Gastrocnemius medialis (tissue), 4 donors: Measurements from ENCODE around the gene SRP68. TPM values are rescaled to one million over a fixed set of nuclear protein-coding genes. Genes with fewer than 3 reads are reported as not detected.

ENCODE experiments used
- ATAC-seq, 2 donors: fragments of 150-250 bp; one replicate each; pipeline ENCODE4 v1.9.1; 2016
- DNase-seq, 2 donors: peaks; one replicate each; pipeline ENCODE4 v3.0.0-alpha.2; 2019
- H3K27ac ChIP-seq, 4 donors: fragments of 200-600 bp; sonication (generic); 1 replicate in 1 of 4; 2 replicates in 3 of 4; pipeline ENCODE4 v1.5.1; 2016 to 2018; ENCODE audit warnings: mild to moderate bottlenecking in 2 of 4, moderate library complexity in 1 of 4
- H3K27me3 ChIP-seq, 3 donors: fragments of 200-600 bp; sonication (generic) in 2 of 3; 1 replicate in 1 of 3; 2 replicates in 2 of 3; pipeline versions ENCODE4 v1.5.1 to v1.6.0; 2016 to 2019; ENCODE audit warnings: mild to moderate bottlenecking in 1 of 3, moderate library complexity in 1 of 3
- H3K36me3 ChIP-seq, 2 donors: fragments of 200-600 bp; sonication (generic) in 1 of 2; one replicate each; pipeline ENCODE4 v1.5.1; 2017 to 2018
- H3K4me1 ChIP-seq, 2 donors: fragments of 200-600 bp; sonication (generic) in 1 of 2; one replicate each; pipeline ENCODE4 v1.5.1; 2016 to 2017; ENCODE audit warnings: mild to moderate bottlenecking in 2 of 2
- H3K4me3 ChIP-seq, 4 donors: fragments of 200-600 bp; sonication (generic) in 3 of 4; 1 replicate in 1 of 4; 2 replicates in 3 of 4; pipeline ENCODE4 v1.5.1; 2016 to 2019; ENCODE audit warnings: mild to moderate bottlenecking in 2 of 4
- H3K9me3 ChIP-seq, 3 donors: fragments of 200-600 bp; sonication (generic) in 2 of 3; 1 replicate in 1 of 3; 2 replicates in 2 of 3; pipeline ENCODE4 v1.5.1; 2016 to 2019
- POLR2A ChIP-seq, 2 donors: fragments of 450-650 bp; IDR thresholded peaks; one replicate each; pipeline ENCODE4 v1.6.1; 2017; ENCODE audit warnings: antibody characterized with exemption in 2 of 2, mild to moderate bottlenecking in 2 of 2, moderate library complexity in 2 of 2
- in situ Hi-C, 4 donors: fragments of 200-750 bp; cut with MboI; loops; one replicate each; pipeline versions ENCODE4 v1.15.0 to v1.8.0; 2017; ENCODE audit warnings: low sequenced_read_pairs in 4 of 4
- intact Hi-C: fragments of 100-400 bp; cut with DNase I; formaldehyde crosslinking; loops from one replicate; pipeline ENCODE4 v1.15.1; 2023; ENCODE audit warnings: low total_unique reads
- total RNA-seq, 4 donors: library from RNA; depleted of rRNA; stranded (reverse); fragments of >200 nt; gene quantifications; one replicate each; pipeline versions ENCODE4 v1.1.0 to v1.2.3, GENCODE V29; 2016
- TF ChIP-seq, protein P1 (sequence below), 5 experiments: fragments of 450-650 bp in 3 of 5; fragments of 200-600 bp in 2 of 5; sonication (generic) in 2 of 5; IDR thresholded peaks in 4 of 5; conservative IDR thresholded peaks in 1 of 5; 1 replicate in 4 of 5; 2 replicates in 1 of 5; pipeline ENCODE4 v1.5.1; 2016 to 2019; ENCODE audit warnings: antibody characterized with exemption in 5 of 5, mild to moderate bottlenecking in 3 of 5, moderate library complexity in 3 of 5

Gene SRP68
- total RNA-seq, 4 donors from 2014 or later, result 33.0 to 76.7 (median 66.7) TPM

DNA sequence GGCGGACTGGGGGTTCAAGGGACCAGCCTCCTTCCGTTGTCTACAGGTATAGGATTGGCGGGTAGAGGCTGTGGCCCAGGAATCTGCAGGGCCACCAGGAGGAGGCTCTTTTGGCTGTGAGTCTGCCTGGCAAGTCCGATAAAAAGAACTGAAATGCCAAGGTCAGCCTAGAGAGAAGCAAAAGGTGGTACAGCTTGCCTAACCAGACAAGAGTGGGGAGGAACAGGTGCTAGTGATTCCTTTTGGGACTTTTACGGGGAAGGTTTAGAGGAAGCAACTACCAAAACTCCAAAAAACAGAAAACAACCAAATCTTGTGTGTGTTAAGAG, 39.6 kb downstream of the SRP68 start:
- no peaks in the 10 kb centered on the region for H3K9me3 ChIP-seq
- DNase-seq (no peak), ATAC-seq (no peak)
- no peak overlapping the region for H3K4me3 ChIP-seq
- in situ Hi-C loops, result no loop called here
- no peak overlapping the region for H3K27ac ChIP-seq
- no peak for TF ChIP-seq POLR2A (IDR thresholded peaks at IDR 0.05)
- TF ChIP-seq, protein P1, sequence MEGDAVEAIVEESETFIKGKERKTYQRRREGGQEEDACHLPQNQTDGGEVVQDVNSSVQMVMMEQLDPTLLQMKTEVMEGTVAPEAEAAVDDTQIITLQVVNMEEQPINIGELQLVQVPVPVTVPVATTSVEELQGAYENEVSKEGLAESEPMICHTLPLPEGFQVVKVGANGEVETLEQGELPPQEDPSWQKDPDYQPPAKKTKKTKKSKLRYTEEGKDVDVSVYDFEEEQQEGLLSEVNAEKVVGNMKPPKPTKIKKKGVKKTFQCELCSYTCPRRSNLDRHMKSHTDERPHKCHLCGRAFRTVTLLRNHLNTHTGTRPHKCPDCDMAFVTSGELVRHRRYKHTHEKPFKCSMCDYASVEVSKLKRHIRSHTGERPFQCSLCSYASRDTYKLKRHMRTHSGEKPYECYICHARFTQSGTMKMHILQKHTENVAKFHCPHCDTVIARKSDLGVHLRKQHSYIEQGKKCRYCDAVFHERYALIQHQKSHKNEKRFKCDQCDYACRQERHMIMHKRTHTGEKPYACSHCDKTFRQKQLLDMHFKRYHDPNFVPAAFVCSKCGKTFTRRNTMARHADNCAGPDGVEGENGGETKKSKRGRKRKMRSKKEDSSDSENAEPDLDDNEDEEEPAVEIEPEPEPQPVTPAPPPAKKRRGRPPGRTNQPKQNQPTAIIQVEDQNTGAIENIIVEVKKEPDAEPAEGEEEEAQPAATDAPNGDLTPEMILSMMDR (IDR thresholded peaks at IDR 0.05 in 4 of 5, conservative IDR thresholded peaks at IDR 0.05 in 1 of 5), result no peak
- no peaks in the 10 kb centered on the region for H3K27me3 ChIP-seq
- intact Hi-C loops, result no loop called here
- H3K36me3 ChIP-seq, result peaks cover 0 to under 1% of the 10 kb centered on the region in 2 donors
- no peaks in the 10 kb centered on the region for H3K4me1 ChIP-seq

DNA sequence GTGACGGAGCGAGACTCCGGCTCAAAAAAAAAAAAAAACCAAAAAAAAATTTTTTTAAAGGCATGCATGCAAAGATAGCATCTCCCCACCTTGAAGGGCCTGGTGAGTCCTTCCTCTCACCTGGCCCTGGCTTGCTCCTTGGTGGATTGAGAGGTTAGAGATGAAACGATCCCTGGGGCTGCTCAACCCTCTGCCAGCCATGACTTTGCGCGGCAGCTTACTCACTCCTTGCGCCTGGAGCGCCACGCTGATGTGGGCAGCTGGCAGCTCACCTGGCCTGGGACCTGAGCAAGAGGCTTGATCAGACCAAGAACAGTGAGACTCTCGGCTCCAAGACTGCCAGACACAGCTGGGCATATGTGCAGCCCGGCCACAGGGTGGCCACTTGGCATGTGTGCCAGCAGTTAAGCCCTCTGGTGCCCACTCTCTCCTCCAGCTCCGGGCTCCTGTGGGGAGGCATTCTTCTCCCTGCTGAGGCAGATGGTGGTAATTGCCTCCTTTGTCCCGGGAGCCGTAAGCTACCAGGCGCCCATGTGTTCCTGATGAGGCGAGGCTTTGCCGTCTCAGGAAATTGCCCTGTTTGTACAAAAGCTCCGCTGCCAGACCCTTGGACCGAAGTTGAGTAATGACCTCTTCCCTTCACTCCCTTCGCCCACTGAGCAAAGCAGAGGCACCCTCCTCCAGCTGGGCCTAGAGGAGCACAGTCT, 40.1 kb downstream of the SRP68 start:
- TF ChIP-seq, protein P1 (IDR thresholded peaks at IDR 0.05 in 4 of 5, conservative IDR thresholded peaks at IDR 0.05 in 1 of 5), result no peak
- TF ChIP-seq POLR2A (IDR thresholded peaks at IDR 0.05), result no peak
- H3K27ac ChIP-seq, result no peak overlapping the region
- no peaks in the 10 kb centered on the region for H3K27me3 ChIP-seq
- no peak for DNase-seq
- H3K9me3 ChIP-seq, result no peaks in the 10 kb centered on the region
- no peaks in the 10 kb centered on the region for H3K4me1 ChIP-seq
- no peaks in the 10 kb centered on the region for H3K36me3 ChIP-seq
- no peak for ATAC-seq
- in situ Hi-C loops, result no loop called here
- intact Hi-C loops, result no loop called here
- H3K4me3 ChIP-seq, result no peak overlapping the region

DNA sequence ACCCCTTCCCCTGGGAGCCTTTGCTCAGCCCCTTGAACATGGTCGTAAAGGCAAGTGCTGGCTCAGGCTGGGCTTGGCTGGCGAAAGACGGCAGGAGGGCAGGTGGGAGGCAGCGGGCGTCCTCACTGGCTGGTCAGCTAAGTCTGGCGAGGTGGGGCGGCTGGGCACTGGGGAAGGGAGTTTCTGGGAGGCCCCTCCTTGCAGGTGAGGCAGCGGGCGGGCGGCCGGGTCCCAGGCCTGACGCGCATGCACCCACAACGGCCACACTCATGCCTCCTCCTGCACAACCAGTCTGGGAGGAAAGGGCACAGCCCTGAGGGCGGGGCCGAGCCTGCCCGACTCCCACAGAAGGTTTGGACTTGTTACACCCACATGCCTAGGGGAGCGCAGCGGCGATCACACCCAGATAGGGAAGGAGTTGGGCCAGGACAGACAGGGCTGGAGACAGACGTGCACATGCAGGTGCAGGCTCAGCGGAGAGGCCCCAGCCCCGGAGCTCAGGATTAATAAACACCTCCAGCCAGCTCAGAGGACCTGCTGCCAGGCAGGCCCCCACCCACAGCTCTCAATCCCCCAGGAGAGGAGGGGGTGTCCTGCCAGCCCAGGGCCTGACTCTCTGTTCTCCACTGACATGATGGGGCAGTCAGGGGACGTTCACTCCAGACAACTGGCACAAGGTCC, 45.0 kb downstream of the SRP68 start, which contains the start of gene EVPL:
TSS of gene EVPL (minus strand) at position 148 of the 681 bp plus-strand sequence. CDS start at position 40, 108 bp downstream.
- H3K27ac ChIP-seq, result no peak within 1 kb of the TSS
- no peak for ATAC-seq
- intact Hi-C loops, result no loop called here
- no peaks in the 10 kb centered on the region for H3K4me1 ChIP-seq
- no peaks in the 10 kb centered on the region for H3K36me3 ChIP-seq
- H3K27me3 ChIP-seq, result no peaks in the 10 kb centered on the region
- no peak within 1 kb of the TSS for H3K4me3 ChIP-seq
- DNase-seq, result no peak
- H3K9me3 ChIP-seq, result no peaks in the 10 kb centered on the region
- TF ChIP-seq, protein P1 (IDR thresholded peaks at IDR 0.05 in 4 of 5, conservative IDR thresholded peaks at IDR 0.05 in 1 of 5), result no peak
- TF ChIP-seq POLR2A (IDR thresholded peaks at IDR 0.05), result no peak
- in situ Hi-C loops, result no loop called here

DNA sequence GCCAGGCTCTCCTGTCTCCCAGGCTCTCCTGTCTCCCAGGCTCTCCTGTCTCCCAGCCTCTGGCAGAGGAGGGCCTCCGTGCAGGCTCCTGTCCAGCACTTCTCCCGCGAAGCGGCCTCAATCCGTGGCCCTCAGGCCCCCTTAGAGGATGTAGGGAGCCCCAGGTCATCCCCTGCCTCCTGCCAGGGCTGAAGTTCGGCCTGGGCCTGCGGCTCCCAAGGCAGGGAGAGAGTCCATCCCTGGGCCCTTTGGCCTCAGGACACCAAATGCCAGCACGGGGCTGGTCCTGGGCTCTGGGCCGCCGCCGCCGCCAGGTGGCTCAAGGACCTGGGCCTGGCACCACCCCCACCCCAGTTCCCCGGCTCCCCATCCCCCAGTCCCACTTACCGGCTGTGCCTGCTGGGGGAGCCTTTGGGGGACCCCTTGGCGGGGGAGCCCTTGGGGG, 45.6 kb downstream of the SRP68 start:
- H3K4me1 ChIP-seq, result no peaks in the 10 kb centered on the region
- H3K4me3 ChIP-seq, result no peak overlapping the region
- H3K36me3 ChIP-seq, result no peaks in the 10 kb centered on the region
- no peak for TF ChIP-seq POLR2A (IDR thresholded peaks at IDR 0.05)
- TF ChIP-seq, protein P1 (IDR thresholded peaks at IDR 0.05 in 4 of 5, conservative IDR thresholded peaks at IDR 0.05 in 1 of 5), result no peak
- no peak for DNase-seq
- no peaks in the 10 kb centered on the region for H3K9me3 ChIP-seq
- H3K27me3 ChIP-seq, result no peaks in the 10 kb centered on the region
- in situ Hi-C loops, result no loop called here
- intact Hi-C loops, result no loop called here
- ATAC-seq, result no peak
- H3K27ac ChIP-seq, result no peak overlapping the region
